CD4-positive, alpha-beta T cell treated with Interleukin-1 beta for 1 hour (primary cell): ENCODE results near the gene TRPC1.

Experiments
- DNase-seq, 2 donors: peaks; one replicate each; pipeline ENCODE4 v3.0.0-alpha.2; 2020 to 2022

TRPC1 gene

GRCh38 chr3:142846779-142847577 lies 123.1 kb downstream of the TRPC1 start:
- no peak for DNase-seq

GRCh38 chr3:142849148-142849547 lies 125.3 kb downstream of the TRPC1 start:
- no peak for DNase-seq

- peak in 1 of 2 donors; percentile 17 for DNase-seq
These were observed 126.7 kb downstream of the TRPC1 start for GRCh38 chr3:142850395-142851023.

- no peak for DNase-seq
These were observed 128.2 kb downstream of the TRPC1 start for GRCh38 chr3:142852009-142852408.

GRCh38 chr3:142853270-142854168 lies 129.7 kb downstream of the TRPC1 start:
- DNase-seq: no peak

GRCh38 chr3:142857056-142857455 lies 133.2 kb downstream of the TRPC1 start:
- DNase-seq: no peak
